Measurements from ENCODE around the gene TLCD1. TPM values are rescaled to one million over a fixed set of nuclear protein-coding genes. Genes with fewer than 3 reads are reported as not detected.

Gene TLCD1
- total and polyA plus RNA-seq, 10 of the 15 experiments (the other 5 are each of a cell fraction or from before 2014, with no cell fraction given) = 2.9 to 19.8 (median 7.7) TPM

DNA sequence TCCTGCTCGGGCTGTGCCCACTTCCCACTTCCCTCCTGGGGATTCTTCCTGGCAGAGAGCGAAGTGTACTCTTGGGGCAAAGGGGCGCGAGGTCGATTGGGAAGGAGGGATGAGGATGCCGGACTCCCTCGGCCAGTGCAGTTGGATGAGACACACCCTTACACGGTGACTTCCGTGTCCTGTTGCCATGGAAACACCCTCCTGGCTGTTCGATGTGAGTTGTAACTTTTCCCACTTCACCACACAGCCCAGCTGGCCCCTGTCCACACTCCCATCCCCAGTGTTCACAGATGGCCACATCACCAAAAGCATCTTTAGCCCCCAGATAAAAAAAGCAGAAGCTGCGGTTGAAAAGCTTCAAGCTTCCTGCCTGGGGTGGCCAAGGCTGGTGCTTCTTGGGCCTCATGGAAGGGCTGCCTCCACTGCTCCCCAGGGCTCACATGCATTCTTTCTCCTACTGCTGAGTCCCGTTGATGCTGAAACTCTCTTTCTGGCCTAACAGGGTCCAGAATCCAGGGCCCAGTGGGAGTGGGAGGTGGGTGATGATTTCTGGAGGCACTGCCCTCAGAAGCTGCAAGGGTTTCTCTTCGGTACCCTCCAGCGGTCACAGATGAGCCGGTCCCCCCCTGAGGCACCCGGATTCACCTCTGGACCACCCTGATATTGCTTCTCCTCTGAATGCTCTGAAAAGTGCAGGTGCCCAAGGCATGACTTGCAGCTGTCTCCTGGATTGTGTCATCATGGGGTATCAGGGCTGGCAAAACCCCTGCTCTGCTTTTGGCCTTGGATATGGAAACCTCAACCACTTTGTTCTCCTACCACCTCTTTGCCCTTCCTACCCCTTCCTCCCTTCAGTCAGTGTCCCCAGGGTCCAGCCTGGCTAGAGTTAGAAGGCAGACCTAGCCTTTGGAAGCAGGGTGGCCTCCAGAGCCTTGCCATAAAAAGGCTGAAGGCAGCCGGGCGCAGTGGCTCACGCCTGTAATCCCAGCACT, 15.6 kb upstream of the TLCD1 start (continued):
- TF ChIP-seq, protein P1, sequence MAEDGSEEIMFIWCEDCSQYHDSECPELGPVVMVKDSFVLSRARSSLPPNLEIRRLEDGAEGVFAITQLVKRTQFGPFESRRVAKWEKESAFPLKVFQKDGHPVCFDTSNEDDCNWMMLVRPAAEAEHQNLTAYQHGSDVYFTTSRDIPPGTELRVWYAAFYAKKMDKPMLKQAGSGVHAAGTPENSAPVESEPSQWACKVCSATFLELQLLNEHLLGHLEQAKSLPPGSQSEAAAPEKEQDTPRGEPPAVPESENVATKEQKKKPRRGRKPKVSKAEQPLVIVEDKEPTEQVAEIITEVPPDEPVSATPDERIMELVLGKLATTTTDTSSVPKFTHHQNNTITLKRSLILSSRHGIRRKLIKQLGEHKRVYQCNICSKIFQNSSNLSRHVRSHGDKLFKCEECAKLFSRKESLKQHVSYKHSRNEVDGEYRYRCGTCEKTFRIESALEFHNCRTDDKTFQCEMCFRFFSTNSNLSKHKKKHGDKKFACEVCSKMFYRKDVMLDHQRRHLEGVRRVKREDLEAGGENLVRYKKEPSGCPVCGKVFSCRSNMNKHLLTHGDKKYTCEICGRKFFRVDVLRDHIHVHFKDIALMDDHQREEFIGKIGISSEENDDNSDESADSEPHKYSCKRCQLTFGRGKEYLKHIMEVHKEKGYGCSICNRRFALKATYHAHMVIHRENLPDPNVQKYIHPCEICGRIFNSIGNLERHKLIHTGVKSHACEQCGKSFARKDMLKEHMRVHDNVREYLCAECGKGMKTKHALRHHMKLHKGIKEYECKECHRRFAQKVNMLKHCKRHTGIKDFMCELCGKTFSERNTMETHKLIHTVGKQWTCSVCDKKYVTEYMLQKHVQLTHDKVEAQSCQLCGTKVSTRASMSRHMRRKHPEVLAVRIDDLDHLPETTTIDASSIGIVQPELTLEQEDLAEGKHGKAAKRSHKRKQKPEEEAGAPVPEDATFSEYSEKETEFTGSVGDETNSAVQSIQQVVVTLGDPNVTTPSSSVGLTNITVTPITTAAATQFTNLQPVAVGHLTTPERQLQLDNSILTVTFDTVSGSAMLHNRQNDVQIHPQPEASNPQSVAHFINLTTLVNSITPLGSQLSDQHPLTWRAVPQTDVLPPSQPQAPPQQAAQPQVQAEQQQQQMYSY (CRISPR knock-in tag; IDR thresholded peaks at IDR 0.05) = no peak
- TF ChIP-seq RAD51 (IDR thresholded peaks at IDR 0.05) (no peak), TAF1 (IDR thresholded peaks at IDR 0.05; ENCODE audit: borderline replicate concordance, low read depth, low read length) (no peak), JUNB (IDR thresholded peaks at IDR 0.05) (no peak), POLR2AphosphoS5 (IDR thresholded peaks at IDR 0.05; ENCODE audit: low read length) (peak; percentile 60; the same call in 1 of the 2 replicates), SPI1 (IDR thresholded peaks at IDR 0.05; ENCODE audit: borderline replicate concordance, insufficient read depth, low read depth, low read length) (peak; percentile 73; the same call in 1 of the 2 replicates), MYC (IDR thresholded peaks at IDR 0.05; ENCODE audit: insufficient read depth, insufficient read length, insufficient replicate concordance, low read length, severe bottlenecking) (no peak), NFXL1 (IDR thresholded peaks at IDR 0.05; ENCODE audit: borderline replicate concordance) (no peak), POLR2AphosphoS2 (IDR thresholded peaks at IDR 0.05; ENCODE audit: low read depth, low read length) (no peak), DPF2 (IDR thresholded peaks at IDR 0.05) (peak; percentile 80), ZZZ3 (IDR thresholded peaks at IDR 0.05; ENCODE audit: control insufficient read depth, insufficient read length, low read depth) (no peak), PAX5 (IDR thresholded peaks at IDR 0.05; ENCODE audit: borderline replicate concordance, low read depth, low read length) (0 out of 2 replicates have a peak, but pooled peaks have one; percentile 30), NFYB (IDR thresholded peaks at IDR 0.05; ENCODE audit: insufficient read depth, low read depth, low read length) (no peak), KLF5 (IDR thresholded peaks at IDR 0.05; ENCODE audit: partially characterized antibody) (no peak), HDGF (IDR thresholded peaks at IDR 0.05) (0 out of 2 replicates have a peak, but pooled peaks have one; percentile 36), ZBTB4 (CRISPR knock-in tag; IDR thresholded peaks at IDR 0.05) (no peak), EP300 (IDR thresholded peaks at IDR 0.05; ENCODE audit: borderline replicate concordance in 1 of 2, control insufficient read depth in 1 of 2, low read depth in 2 of 2, low read length in 2 of 2) (0 out of 4 replicates have a peak, but pooled peaks of 1 of the 2 experiments have one; percentile 27), IKZF2 (IDR thresholded peaks at IDR 0.05) (peak; percentile 87 to 89)
- TF ChIP-seq, protein P2, sequence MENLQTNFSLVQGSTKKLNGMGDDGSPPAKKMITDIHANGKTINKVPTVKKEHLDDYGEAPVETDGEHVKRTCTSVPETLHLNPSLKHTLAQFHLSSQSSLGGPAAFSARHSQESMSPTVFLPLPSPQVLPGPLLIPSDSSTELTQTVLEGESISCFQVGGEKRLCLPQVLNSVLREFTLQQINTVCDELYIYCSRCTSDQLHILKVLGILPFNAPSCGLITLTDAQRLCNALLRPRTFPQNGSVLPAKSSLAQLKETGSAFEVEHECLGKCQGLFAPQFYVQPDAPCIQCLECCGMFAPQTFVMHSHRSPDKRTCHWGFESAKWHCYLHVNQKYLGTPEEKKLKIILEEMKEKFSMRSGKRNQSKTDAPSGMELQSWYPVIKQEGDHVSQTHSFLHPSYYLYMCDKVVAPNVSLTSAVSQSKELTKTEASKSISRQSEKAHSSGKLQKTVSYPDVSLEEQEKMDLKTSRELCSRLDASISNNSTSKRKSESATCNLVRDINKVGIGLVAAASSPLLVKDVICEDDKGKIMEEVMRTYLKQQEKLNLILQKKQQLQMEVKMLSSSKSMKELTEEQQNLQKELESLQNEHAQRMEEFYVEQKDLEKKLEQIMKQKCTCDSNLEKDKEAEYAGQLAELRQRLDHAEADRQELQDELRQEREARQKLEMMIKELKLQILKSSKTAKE (IDR thresholded peaks at IDR 0.05; ENCODE audit: low read depth, poor library complexity, severe bottlenecking) = no peak

Measured in GM12878 (cell line).